ENCODE measurements around the gene PPP2R2C. TPM values are rescaled to one million over a fixed set of nuclear protein-coding genes. Genes with fewer than 3 reads are reported as not detected.

PPP2R2C gene
- total and polyA plus RNA-seq, 9 of the 15 experiments (the other 6 are each of a cell fraction or from before 2014, with no cell fraction given): 0.04 to 0.06 TPM; not detected in 7

DNA sequence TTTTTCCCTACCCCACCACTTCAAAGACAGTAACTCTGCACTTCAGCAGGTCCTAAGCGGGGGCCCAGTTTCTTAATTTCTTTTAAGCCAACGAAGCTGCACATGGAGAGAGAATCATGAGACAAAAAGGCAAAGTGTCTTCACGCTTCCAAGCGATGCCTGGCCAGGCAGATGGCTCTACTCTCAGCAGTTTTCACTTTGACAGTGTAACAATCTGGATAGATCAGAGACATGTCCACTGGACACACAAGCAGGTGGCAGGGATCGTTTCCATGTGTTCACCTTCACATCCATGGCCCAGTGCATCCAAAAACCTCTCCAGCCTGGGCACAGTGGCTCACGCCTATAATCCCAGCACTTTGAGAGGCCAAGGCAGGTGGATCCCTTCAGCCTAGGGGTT is 27.8 kb downstream of the PPP2R2C start:
- ChIA-PET CTCF (ENCODE audit: low intra/inter-chr PET ratio) (no interaction called here), POLR2A (no interaction called here)
- WGBS (ENCODE audit: insufficient coverage, low coverage, missing lambda C conversion rate): 4% methylated on average over 6 of the region's 6 CpGs
- Histone ChIP-seq H3K4me3 (no peak overlapping the region), H4K20me1 (replicated peaks; ENCODE audit: control insufficient read depth, insufficient read depth, low read length) (peaks cover 4% of the 10 kb centered on the region; the same call in 1 of the 2 replicates), H3K36me3 (ENCODE audit: control insufficient read depth, insufficient read depth, low read length) (no peaks in the 10 kb centered on the region), H2AFZ (ENCODE audit: low read depth, low read length) (no peak overlapping the region), H3K79me2 (ENCODE audit: control insufficient read depth, insufficient read depth, low read length) (no peaks in the 10 kb centered on the region), H3K9ac (ENCODE audit: insufficient read depth in 1 of 2, low read depth in 2 of 2, low read length in 2 of 2) (no peak overlapping the region), H3K4me2 (ENCODE audit: insufficient read depth, low read length) (no peak overlapping the region), H3K27me3 (ENCODE audit: control insufficient read depth in 2 of 2, insufficient read depth in 2 of 2, low read length in 2 of 2) (peaks cover 22 to 65% of the 10 kb centered on the region in 2 experiments; a peak in 4 of 5 replicates), H3K27ac (ENCODE audit: extremely low read depth, low read depth, low read length) (no peak overlapping the region), H3K4me1 (replicated peaks in 1 of 2; ENCODE audit: control insufficient read depth in 2 of 2, insufficient read depth in 2 of 2, low read length in 2 of 2) (no peaks in the 10 kb centered on the region), H3K9me3 (replicated peaks; ENCODE audit: control insufficient read depth, insufficient read depth, low read depth, low read length) (no peaks in the 10 kb centered on the region), H3K9me1 (ENCODE audit: control insufficient read depth, insufficient read depth, low read length) (no peaks in the 10 kb centered on the region)
- BruUV-seq (replicated peaks): no TSS peak
- ATAC-seq (no peak), DNase-seq (ENCODE audit: extremely low read depth in 1 of 4, low spot score in 3 of 4) (no peak), FAIRE-seq (no peak)
- TF ChIP-seq TAF9B (IDR thresholded peaks at IDR 0.05; ENCODE audit: partially characterized antibody): no peak
- no peak for TF ChIP-seq RBFOX2 (IDR thresholded peaks at IDR 0.05; ENCODE audit: low read depth, low read length)
- no peak for TF ChIP-seq C11orf30 (IDR thresholded peaks at IDR 0.05; ENCODE audit: low read depth)
- TF ChIP-seq, protein P1, sequence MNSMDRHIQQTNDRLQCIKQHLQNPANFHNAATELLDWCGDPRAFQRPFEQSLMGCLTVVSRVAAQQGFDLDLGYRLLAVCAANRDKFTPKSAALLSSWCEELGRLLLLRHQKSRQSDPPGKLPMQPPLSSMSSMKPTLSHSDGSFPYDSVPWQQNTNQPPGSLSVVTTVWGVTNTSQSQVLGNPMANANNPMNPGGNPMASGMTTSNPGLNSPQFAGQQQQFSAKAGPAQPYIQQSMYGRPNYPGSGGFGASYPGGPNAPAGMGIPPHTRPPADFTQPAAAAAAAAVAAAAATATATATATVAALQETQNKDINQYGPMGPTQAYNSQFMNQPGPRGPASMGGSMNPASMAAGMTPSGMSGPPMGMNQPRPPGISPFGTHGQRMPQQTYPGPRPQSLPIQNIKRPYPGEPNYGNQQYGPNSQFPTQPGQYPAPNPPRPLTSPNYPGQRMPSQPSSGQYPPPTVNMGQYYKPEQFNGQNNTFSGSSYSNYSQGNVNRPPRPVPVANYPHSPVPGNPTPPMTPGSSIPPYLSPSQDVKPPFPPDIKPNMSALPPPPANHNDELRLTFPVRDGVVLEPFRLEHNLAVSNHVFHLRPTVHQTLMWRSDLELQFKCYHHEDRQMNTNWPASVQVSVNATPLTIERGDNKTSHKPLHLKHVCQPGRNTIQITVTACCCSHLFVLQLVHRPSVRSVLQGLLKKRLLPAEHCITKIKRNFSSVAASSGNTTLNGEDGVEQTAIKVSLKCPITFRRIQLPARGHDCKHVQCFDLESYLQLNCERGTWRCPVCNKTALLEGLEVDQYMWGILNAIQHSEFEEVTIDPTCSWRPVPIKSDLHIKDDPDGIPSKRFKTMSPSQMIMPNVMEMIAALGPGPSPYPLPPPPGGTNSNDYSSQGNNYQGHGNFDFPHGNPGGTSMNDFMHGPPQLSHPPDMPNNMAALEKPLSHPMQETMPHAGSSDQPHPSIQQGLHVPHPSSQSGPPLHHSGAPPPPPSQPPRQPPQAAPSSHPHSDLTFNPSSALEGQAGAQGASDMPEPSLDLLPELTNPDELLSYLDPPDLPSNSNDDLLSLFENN (IDR thresholded peaks at IDR 0.05; ENCODE audit: low read depth in 2 of 2, low read length in 2 of 2): no peak
- TF ChIP-seq, protein P2, sequence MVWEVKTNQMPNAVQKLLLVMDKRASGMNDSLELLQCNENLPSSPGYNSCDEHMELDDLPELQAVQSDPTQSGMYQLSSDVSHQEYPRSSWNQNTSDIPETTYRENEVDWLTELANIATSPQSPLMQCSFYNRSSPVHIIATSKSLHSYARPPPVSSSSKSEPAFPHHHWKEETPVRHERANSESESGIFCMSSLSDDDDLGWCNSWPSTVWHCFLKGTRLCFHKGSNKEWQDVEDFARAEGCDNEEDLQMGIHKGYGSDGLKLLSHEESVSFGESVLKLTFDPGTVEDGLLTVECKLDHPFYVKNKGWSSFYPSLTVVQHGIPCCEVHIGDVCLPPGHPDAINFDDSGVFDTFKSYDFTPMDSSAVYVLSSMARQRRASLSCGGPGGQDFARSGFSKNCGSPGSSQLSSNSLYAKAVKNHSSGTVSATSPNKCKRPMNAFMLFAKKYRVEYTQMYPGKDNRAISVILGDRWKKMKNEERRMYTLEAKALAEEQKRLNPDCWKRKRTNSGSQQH (CRISPR knock-in tag; IDR thresholded peaks at IDR 0.05): no peak
- TF ChIP-seq, protein P3, sequence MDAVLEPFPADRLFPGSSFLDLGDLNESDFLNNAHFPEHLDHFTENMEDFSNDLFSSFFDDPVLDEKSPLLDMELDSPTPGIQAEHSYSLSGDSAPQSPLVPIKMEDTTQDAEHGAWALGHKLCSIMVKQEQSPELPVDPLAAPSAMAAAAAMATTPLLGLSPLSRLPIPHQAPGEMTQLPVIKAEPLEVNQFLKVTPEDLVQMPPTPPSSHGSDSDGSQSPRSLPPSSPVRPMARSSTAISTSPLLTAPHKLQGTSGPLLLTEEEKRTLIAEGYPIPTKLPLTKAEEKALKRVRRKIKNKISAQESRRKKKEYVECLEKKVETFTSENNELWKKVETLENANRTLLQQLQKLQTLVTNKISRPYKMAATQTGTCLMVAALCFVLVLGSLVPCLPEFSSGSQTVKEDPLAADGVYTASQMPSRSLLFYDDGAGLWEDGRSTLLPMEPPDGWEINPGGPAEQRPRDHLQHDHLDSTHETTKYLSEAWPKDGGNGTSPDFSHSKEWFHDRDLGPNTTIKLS (IDR thresholded peaks at IDR 0.05; ENCODE audit: borderline replicate concordance, low read depth): no peak
- no peak for TF ChIP-seq PHF21A (IDR thresholded peaks at IDR 0.05; ENCODE audit: borderline replicate concordance, low read depth)
- in situ Hi-C loops (cut with MboI): no loop called here
- intact Hi-C loops (cut with micrococcal nuclease): no loop called here
